Stimulated activated CD4-positive, alpha-beta T cell treated with anti-CD3 and anti-CD28 coated beads, Interleukin-4, amount 100 ng/mL, for 1 hour (primary cell): Measurements from ENCODE around the gene TBC1D10A.

Source experiments
- DNase-seq: peaks from one replicate; pipeline ENCODE4 v3.0.0-alpha.2; 2020

Gene TBC1D10A

DNA sequence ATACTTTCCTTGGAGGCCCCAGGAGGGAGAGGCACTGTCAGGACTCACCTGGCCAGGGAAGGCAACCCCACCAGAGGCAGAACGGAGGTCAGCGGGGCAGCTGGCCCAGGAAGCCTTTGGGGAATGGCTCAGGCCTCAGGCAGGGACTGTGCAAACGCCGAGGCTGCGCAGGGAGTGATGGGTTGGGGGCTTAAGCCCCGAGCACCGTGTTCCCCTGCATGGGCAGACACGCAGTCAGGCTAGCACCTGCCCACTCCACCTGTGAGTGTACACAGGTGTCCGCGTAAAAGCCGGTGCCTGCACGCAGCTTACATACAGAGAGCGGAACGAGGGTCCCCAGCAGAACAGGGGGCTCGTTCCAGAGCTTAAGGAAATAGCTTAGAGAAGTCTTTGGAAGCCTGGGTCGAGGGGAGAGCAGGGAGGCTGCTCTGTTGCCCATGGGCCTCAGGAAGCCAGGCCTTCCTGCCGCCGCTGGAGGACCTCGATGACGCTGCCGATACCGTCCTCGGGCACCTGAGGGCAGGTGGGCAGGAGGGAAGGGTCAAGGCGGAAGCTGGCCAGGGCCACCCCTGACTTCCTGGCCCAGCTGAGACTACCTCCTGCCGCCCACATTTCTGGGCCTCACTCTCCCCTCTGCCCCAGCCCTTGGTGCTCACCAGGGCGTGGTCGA lies 41.4 kb downstream of the TBC1D10A start:
- DNase-seq = no peak

DNA sequence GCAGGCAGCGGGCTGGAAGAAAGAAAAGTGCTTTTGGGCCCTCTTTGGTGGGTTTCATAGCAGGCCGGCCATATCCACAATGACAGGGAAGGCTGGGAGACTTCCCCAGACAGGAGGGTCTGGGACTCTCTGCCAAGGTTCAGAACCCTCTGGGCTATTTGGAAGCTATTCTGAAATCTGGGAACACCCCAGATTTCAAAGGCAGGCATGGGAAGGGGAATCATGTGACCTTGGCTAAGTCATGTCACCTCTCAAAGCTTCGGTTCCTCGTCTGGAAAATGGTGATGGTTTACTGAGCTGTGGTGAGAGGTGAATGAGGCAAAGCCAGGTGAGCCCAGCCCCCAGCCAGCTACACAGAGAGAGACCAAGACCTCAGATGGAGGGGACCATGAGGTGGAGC lies 42.1 kb downstream of the TBC1D10A start:
- DNase-seq = no peak

DNA sequence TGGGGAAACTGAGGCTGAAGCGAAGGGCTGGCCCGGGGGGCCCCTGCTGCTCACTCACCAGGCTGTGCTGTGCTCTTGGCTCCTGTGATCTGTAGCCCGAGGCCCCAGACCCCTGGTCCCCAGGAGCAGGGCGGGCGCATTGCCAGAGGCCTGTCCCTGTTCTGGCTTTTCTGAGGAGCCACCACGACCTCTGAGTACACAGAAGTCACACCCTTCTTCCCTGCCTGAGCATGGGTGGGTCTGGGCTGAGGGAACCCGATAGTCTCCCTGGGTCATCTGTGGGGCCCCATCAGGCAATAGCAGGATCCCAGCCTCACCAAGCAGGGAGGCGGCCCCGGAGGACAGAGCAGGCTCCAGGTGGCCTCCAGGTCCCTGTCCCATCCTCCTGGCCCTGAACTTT lies 42.6 kb downstream of the TBC1D10A start:
- DNase-seq = no peak

DNA sequence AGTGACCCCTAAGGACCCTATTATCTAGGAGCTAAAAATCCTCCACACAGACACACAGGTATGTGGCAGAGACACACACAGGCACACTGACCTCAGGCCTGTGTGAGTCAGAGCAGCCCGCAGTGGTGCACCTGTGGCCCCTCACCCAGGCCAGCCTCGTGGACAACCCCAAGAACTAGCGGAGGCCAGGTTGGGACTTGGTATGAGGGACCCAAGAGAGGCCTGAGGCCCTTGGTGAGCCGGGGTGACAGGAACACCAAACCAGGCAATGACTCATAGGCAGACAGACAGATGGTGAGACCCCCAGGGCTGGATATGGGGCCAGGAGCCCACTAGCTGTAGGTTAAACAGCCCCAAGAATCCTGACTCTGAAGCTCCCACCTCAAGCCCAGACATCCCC lies 43.4 kb downstream of the TBC1D10A start:
- DNase-seq = no peak

DNA sequence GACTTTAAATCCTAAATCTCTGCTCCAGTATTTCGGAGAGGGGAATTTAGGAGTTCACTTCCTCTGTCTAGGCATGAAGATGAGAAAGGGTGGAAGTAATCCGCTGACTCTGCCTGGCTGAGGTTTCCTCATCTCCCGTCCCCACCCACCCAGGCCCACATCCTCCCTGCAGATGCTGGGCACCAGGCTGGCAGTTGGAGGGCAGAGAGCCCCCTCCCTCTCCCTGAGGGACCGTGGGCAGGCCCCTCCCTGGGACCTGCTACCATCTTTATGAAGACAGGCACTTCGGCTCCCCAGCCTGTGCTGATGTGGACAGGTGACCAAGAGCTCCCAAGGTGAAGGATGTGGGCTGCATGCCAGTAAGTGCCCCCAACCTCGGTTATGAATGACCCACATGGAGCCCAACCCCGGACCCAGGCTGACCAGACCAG lies 44.1 kb downstream of the TBC1D10A start:
- DNase-seq = no peak

DNA sequence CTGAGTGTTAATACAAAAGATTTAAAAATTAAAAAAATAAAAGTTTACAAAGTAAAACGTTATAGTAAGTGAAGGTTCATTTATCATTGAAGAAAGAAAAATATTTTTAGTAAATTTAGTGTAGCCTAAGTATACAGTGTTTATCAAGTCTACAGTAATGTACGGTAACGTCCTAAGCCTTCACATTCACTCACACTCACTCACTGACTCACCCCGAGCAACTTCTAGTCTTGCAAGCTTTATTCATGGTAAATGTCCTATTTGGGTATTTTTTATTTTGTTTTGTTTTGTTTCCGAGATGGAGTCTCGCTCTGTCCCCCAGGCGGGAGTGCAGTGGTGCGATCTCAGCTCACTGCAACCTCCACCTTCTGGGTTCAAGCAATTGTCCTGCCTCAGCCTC lies 46.2 kb downstream of the TBC1D10A start:
- no peak for DNase-seq

DNA sequence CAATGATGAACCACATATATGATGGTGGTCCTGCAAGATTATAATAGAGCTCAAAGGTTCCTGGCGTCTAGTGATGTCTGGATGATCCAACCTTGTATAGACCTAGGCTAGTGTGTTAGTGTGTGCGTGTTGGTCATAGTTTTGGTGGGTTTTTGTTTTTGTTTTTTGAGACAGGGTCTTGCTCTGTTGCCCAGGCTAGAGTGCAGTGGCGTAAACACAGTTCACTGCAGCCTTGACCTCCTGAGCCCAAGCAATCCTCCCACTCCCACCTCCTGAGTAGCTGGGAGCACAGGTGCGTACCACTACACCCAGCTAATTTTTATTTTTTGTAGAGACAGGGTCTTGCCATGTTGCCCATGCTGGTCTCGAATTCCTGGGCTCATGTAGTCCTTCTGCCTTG lies 46.8 kb downstream of the TBC1D10A start:
- no peak for DNase-seq

DNA sequence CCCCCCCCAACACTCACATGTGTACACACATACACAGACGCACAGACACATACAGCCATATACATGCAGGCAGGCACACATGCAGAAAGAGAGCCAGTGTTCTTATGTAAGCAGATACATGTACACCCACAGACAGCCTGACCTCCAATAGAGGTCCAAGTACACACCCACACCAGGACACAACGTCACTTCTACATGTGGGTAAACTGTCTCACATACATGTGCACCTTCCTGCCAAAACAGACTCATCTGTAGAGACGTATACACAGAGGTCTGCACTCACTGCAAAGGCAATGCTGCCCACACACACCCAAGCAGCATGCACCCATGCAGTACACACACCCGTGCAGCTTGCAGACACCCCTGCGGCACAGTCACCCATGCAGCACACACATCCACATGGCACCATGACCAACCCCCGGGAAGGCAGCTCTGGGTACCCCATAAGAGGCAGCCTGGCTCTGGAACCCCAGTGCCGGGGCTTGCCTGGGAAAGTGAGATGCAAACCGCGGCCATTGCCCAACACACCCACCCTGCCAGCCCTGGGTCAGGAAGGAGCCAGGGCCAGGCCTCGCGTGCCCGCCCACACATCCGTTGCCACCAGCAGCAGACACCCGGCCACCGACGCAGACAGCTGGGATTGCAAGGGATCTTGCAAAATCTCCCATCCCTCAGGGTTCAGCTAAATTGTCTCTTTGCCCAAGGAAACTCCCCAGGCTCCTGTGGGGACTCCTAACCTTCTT lies 47.5 kb downstream of the TBC1D10A start:
- no peak for DNase-seq

DNA sequence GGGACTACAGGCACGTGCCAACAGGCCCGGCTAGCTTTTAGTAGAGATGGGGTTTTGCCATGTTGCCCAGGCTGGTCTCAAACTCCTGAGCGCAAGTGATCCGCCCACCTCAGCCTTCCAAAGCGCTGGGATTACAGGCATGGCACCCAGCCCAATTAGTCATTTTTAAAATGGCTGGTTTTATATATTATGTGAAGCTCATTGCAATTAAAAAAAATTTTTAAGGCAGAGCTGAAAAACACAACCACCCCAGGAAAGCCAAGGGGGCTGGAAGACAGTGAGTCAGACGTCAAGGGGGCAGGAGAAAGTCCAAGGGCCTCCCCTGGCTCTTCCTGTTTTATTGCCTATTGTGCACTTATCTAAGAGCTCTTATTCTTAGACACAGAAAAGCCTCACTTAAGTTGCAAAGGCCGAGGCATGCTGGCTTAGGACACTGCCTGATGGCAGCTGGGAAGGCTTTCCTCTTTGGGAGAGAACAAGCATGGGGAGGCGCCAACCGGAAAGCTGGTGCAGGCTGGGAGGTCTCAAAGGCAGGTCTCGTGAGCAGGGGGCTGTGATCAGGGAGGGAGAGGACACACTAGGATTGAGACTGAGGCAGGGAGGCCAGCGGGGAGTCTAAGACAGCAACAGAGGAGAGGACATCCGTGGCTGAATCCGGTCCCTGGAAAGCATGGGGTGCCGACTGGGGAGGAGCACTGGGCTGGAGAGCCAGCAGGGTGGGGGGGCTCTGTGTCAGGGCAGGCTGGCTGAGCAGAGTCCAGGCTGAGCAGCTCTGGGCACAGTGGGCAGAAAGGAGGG lies 49.0 kb downstream of the TBC1D10A start:
- DNase-seq = no peak

DNA sequence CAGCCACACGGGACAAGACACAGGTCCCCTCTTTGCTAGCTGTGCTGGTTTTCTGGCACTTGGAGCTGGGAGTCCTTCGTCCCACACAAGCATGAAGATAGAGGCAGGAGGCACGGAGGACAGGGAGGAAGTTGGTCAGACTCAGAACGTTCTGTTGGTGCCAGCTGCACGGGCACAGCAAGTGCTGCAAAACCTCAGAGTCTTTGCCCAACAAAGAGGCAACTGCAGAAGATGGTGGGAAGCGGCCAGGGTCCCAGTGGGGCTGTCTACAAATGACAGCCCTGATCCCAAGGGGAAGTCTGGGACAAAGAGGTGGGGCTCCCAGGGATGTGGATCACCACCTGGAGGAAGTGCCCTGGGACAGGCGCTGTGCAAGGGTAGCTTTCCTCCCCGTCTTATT lies 50.7 kb downstream of the TBC1D10A start:
- DNase-seq = no peak

DNA sequence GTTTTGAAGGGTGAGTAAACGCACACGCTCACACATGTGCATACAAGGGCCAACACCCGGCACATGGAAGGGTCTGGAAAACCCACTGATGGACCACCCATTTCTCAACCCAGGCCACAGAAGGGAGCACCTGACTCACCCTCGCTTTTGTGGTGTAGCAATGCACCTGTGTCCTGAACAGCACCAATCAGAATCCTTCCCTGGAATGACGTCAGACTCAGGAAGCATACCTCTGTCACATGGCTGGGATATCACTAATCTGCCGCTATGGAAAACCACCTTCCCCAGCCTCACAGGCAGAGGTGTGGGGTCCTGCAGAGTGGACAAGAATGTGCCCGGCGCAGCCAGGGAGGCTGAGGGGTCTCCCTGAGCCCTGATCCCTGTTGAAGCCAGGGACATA lies 51.1 kb downstream of the TBC1D10A start:
- no peak for DNase-seq

DNA sequence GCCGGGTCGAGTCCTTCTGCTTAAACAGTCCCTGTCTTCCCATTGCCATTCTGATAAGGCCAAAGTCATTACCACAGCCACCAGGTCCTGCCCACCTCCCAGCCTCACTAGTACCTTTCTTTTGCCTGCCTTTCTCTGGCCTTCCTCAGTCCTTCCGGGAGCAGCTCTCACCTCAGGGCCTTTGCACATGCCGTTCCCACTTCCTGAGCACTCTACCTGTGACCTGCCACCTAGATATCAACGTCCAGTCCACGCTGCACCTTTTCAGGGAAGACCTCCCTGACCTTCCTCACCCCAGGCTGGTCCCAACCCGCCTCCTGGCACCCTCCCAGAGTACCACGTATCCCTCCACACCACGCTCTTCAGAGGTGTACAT lies 52.3 kb downstream of the TBC1D10A start:
- DNase-seq = no peak

DNA sequence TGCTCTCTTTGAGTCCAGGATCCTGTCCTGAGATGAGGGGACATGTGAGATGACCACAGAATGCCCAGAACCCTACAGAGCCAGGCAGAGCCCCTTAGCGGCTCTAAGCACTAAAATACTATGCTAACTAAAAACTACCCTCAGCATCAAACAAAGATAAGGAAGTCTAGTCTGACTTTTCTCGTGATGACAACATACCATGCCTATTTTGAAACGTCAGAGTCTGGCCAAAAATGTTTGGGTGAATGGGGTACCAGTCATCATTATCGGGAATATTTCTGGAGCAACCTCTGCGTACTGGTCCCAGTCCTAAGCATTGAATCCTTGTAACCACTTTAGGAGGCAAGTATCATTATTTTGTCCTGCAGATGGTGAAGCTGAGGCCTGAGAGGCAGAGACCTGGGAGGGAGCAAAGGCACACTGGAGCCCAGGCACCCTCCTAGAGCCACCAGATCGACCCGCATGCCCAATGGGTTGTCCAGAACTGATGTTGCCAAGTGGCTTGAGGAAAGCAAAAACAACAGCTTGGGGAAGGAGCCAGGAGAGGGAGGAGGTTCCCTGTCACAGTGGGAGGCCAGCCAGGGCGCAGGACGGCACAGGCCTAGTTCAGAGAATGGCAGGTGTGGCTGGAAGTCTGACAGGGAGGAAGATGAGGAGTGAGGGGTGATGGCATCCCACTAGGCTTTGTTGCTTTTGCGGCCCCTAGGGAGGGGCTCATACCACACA lies 52.9 kb downstream of the TBC1D10A start:
- no peak for DNase-seq

DNA sequence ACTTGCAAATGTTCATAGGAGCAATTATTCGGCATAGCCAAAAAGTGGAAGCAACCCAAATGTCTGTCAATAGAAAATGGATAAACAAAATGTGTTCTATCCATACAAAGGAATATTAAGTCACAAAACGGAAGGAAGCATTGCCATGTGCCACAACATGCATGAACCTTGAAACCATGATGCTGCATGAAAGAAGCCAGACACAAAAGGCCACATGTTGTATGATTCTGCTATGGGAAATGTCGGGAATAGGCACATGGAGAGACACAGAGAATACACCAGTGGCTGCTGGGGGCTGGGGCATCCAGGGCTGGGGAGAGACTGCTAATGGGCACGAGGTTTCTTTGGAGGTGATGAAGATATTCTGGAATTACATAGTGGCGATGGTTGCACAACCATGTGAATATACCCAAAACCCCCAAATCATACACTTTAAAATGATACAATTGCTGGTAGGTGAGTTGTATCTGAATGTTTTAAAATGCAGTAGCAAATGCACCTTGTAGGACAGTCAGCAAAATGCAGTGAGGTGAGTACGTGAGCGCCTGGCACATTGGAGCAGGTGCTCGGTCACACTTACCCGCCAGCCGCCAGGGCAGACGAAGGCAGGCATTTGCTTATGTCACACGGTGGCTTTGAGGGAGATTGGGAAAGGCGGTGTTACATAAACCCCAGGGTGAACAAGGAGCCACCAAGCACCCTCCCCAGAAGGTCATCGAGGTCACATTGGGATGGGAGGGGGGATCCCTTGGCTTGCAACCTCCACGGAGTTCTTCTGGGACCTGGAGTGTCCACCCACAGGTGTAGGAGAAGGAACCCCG lies 53.8 kb downstream of the TBC1D10A start:
- no peak for DNase-seq

DNA sequence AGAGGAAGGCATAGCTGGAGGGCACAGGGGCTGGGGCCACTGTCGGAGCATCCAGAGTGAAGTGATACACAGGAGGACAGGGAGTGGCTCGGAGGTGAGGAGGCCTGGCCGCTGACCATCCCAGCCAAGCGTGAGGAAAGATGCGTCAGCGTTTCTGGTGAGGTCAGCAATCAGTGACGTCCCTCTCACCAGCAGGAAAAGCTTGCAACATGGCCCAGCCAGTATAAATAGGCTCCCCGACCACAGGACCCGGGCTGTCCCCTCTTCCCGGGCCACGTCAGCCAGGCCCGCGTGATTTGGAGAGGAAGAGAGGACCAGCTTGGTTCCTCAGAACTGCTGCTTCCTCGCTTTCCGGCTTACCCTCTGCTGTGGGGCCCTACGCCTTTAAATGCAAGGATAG lies 55.9 kb downstream of the TBC1D10A start:
- no peak for DNase-seq

DNA sequence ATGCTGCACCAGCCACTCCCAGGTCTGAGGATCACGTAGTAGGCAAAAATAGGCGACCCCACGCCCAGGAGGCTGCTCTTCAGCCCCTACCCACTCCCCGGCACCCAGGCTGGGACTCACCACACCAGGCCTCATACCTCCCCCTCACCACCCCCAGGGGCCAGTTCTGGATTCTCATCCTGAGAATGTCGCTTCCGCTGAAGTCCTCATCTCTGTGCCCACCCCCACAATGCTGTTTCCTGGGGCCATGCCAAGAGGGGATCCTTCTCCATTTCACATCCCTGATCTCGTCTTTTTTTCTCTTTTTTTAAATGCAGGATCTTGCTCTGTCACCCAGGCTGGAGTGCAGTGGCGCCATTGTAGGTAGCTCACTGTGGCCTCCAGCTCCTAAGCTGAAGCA lies 58.4 kb downstream of the TBC1D10A start:
- no peak for DNase-seq

DNA sequence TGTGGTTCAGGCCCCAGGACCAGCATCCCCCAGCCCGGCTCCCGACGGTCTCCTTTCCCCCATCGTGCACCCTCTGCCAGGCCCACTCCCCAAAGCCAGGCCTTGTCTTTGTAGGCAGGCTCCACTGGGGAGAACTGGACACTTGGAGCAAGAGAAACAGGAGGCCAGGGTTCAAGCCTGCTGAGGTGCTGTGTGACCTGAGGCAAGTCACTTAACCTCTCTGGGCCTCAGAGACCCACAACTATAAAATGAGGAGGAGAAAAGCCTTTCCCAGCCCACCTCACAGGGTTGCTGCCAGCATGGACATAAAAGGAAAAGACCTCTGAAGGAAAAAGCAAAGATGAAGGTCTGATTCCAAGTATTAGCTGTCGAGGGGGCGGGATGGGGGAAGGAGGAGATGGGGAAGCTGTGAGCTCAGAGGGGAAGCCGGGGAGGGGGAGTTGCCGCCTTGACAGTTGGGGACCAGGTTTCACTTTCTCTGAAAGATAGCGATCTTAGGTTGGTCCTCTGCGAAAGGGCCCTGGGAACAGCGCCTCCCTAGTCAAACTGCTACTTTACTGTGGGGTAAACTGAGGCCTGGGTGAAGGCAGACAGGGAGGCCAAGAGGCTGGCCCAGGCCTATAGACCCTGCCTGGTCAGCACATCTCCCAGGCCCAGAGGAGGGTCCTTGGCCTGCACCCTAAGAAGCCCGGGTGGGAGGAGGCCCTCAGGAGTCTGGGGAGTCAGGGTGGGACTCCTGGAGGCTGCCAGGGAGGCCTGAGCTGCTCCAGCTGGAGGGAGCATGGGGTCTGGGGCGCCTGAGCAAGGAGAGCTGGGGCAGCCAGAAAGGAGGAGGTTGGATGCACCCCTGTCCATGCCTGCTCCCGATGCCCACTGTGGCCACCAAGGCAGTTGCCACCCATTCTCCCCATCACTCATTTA lies 59.1 kb downstream of the TBC1D10A start:
- DNase-seq = peak; percentile 43

DNA sequence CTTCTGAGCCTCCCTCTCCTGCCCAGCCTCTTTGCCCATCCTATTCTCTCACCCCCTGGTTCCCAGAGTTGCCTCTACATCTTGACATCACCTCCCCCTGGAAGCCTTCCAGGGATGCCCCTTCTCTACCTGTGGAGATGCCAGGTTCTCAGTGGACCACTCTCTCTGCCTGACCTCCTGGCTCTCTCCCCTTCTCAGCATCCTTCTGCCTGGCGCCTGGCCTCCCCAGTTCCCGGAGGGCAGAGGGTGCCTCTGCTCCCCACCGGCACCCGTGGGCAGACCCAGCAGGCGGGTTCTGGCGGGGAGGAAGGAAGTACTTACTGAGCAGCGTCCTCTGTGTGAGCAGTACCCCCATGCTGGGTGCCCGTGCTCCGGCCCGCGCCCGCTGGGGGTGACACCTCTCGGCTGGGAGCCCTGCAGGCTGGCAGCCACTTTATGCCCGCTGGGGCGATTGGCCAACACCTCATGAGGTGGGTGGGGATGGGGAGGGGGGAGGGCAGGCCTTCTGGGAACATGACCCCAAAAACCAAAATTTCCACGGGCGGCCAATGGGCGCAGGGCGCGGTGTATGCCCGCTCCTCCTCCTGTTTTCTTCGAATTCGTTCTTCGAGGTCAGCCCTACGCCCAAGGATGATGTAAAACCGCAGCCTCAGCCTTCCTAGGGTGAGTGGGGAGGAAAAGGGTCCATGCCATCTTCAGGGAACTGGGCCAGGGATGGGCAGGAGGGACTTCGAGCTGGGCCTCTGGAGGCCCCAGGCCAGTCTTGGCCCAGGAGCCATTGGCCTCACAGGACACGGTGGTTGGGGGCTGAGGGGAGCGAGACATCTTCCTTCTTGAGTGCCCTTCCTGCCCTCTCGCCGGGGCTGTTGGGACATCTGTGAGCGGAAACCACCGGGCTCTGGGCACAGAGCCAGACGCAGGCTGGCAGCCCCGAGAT lies 60.0 kb downstream of the TBC1D10A start, which contains the start of gene OSM:
Gene OSM (minus strand): TSS at position 407 of the 937 bp plus-strand sequence. CDS start 52 bp downstream, at position 355.
- DNase-seq = peak; percentile 54

DNA sequence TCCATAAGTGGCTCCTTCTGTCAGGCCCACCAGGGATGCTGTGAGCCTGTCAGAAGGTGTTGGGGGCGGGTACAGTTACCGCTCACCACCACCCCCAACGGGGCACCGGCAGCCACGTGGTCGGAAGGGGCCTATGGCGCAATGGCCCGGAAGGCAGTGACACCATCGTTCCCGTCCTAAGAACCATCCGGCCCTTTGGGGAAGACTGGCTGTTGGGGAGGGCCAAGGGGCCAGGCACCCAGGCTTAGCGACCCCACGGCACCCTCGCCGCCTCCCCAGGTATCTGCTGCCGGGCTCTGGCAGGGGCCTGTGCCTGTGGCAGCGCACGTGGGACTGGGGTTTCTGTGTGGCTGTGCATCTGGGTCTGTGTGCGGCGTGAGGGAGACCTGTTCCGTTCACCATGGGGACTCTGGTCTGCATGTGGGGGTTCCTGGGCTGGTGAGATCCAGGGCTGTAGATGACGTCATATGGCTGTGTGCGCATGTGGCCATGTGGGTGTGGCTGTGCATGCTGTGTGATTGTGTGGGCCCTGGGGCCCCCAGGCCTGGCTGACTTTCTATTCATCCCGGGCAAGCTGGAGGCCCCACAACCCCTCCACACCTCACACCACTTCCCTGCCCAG lies 60.8 kb downstream of the TBC1D10A start:
- DNase-seq = peak; percentile 84
